ENCODE results near the gene EGFR.

DNA sequence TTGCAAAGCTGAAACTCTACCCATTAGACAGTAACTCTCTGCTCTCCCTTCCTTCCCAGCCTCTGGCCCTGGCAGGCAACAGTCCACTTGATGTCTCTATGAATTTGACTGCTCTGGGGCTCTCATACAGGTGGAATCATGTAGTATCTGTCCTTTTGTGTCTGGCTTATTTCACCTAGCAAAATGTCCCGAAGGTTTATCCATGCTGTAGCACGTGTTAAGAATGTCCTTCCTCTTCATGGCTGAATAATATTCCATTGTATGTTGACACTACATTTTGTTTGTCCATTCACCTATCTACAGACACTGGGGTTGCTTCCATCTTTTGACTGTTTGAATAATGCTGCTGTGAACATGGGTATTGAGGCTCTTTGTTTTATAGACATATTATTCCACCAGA, 128.9 kb downstream of the EGFR start:
- TF ChIP-seq, protein P1, sequence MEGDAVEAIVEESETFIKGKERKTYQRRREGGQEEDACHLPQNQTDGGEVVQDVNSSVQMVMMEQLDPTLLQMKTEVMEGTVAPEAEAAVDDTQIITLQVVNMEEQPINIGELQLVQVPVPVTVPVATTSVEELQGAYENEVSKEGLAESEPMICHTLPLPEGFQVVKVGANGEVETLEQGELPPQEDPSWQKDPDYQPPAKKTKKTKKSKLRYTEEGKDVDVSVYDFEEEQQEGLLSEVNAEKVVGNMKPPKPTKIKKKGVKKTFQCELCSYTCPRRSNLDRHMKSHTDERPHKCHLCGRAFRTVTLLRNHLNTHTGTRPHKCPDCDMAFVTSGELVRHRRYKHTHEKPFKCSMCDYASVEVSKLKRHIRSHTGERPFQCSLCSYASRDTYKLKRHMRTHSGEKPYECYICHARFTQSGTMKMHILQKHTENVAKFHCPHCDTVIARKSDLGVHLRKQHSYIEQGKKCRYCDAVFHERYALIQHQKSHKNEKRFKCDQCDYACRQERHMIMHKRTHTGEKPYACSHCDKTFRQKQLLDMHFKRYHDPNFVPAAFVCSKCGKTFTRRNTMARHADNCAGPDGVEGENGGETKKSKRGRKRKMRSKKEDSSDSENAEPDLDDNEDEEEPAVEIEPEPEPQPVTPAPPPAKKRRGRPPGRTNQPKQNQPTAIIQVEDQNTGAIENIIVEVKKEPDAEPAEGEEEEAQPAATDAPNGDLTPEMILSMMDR (IDR thresholded peaks at IDR 0.05; ENCODE audit: low read length), result no peak
- no peak for TF ChIP-seq EZH2phosphoT487 (IDR thresholded peaks at IDR 0.05; ENCODE audit: low read length)
